ENCODE results near the gene RPH3AL.

Gene RPH3AL

GRCh38 chr17:353213-353837 is 718 bp upstream of the RPH3AL start:
- DNase-seq: no peak

GRCh38 chr17:351875-352420 is 659 bp downstream of the RPH3AL start:
- no peak for DNase-seq

GRCh38 chr17:351449-351738 is 1.2 kb downstream of the RPH3AL start:
- DNase-seq: no peak

GRCh38 chr17:350706-351448 is 1.7 kb downstream of the RPH3AL start:
- DNase-seq: peak; percentile 72

GRCh38 chr17:349666-350065 is 2.9 kb downstream of the RPH3AL start:
- DNase-seq: peak; percentile 60

GRCh38 chr17:348692-349425 is 3.7 kb downstream of the RPH3AL start:
- no peak for DNase-seq

- DNase-seq: no peak
These were observed 4.6 kb downstream of the RPH3AL start for GRCh38 chr17:348012-348411.

GRCh38 chr17:347309-347899 is 5.2 kb downstream of the RPH3AL start:
- no peak for DNase-seq

GRCh38 chr17:345992-346785 is 6.4 kb downstream of the RPH3AL start:
- no peak for DNase-seq

GRCh38 chr17:345261-345660 is 7.3 kb downstream of the RPH3AL start:
- no peak for DNase-seq

GRCh38 chr17:343875-344752 is 8.5 kb downstream of the RPH3AL start:
- DNase-seq: no peak

- no peak for DNase-seq
These were observed 9.4 kb downstream of the RPH3AL start for GRCh38 chr17:343211-343610.

- DNase-seq: no peak
These were observed 12.5 kb downstream of the RPH3AL start for GRCh38 chr17:340074-340473.

GRCh38 chr17:339193-340061 is 13.2 kb downstream of the RPH3AL start:
- no peak for DNase-seq

GRCh38 chr17:338442-339192 is 14.0 kb downstream of the RPH3AL start:
- no peak for DNase-seq

- no peak for DNase-seq
These were observed 14.7 kb downstream of the RPH3AL start for GRCh38 chr17:337866-338265.

- no peak for DNase-seq
These were observed 15.2 kb downstream of the RPH3AL start for GRCh38 chr17:337453-337852.

GRCh38 chr17:337022-337420 is 15.6 kb downstream of the RPH3AL start:
- no peak for DNase-seq

- peak; percentile 60 for DNase-seq
These were observed 16.2 kb downstream of the RPH3AL start for GRCh38 chr17:336110-337021.

Data from hematopoietic multipotent progenitor cell treated with erythropoietin and hydrocortisone succinate and interleukin-3 and kit ligand, for 6 days (in vitro differentiated cells).